AG04450 (cell line): ENCODE data around the gene KRTAP5-5. TPM values are rescaled to one million over a fixed set of nuclear protein-coding genes. Genes with fewer than 3 reads are reported as not detected.

Experiments used
- CTCF ChIA-PET: fragments of 300-600, 350-600 bp; formaldehyde crosslinking; extraction: SDS; loops from one replicate; lab custom pipeline; 2022; ENCODE audit warnings: antibody characterized with exemption, inconsistent platforms; lab: Charles Lee
- POLR2A ChIA-PET: fragments of 350-600 bp; formaldehyde crosslinking; extraction: SDS; loops from one replicate; lab custom pipeline; 2021; ENCODE audit warnings: antibody characterized with exemption, inconsistent platforms; lab: Yijun Ruan, JAX
- DNase-seq: peaks from one replicate; pipeline ENCODE4 v3.0.0-alpha.2; 2011; ENCODE audit warnings: low read depth, low spot score
- H3K27ac ChIP-seq: one replicate; pipeline ENCODE4 v1.5.1; 2012; ENCODE audit warnings: low read depth, low read length, control low read depth
- H3K27me3 ChIP-seq: one replicate; pipeline ENCODE4 v1.6.0; 2012; ENCODE audit warnings: low read length; ENCODE audit not compliant: control insufficient read depth, insufficient read depth
- H3K4me3 ChIP-seq: 2 replicates; pipeline ENCODE4 v1.5.1; 2011; ENCODE audit warnings: mild to moderate bottlenecking, low read depth, low read length, control low read depth
- H3K9me3 ChIP-seq: 2 replicates; pipeline ENCODE4 v1.5.1; 2012; ENCODE audit warnings: low read length; ENCODE audit not compliant: control insufficient read depth, insufficient read depth
- CTCF ChIP-seq: IDR thresholded peaks from 2 replicates; pipeline ENCODE4 v1.5.1; 2011; ENCODE audit warnings: low read depth, low read length, control low read depth, inconsistent platforms
- polyA plus RNA-seq: library from polyadenylated mRNA; depleted of rRNA; stranded (reverse); fragments of >200 nt; gene quantifications from 2 replicates; pipeline ENCODE4 v1.2.3, GENCODE V29; 2011

KRTAP5-5 gene
- polyA plus RNA-seq, 1 experiment, result not detected

- CTCF ChIA-PET, result interaction anchor here (2.2 to 2.6 kb wide), 2 partner anchors 18 to 23 kb away, joined by 8 to 9 read pairs; no protein-coding TSS in a partner anchor
- POLR2A ChIA-PET, result no interaction called here
- no peak overlapping the region for H3K4me3 ChIP-seq
- peaks cover 45% of the 10 kb centered on the region for H3K27me3 ChIP-seq
- no peak for DNase-seq
- no peaks in the 10 kb centered on the region; the same call in 1 of the 2 replicates for H3K9me3 ChIP-seq
- no peak for TF ChIP-seq CTCF
- H3K27ac ChIP-seq, result no peak overlapping the region
Observed at GRCh38 chr11:1670905-1671371, 41.4 kb downstream of the KRTAP5-5 start.

GRCh38 chr11:1671658-1672057 lies 42.1 kb downstream of the KRTAP5-5 start:
- H3K4me3 ChIP-seq, result no peak overlapping the region
- no peak overlapping the region for H3K27ac ChIP-seq
- no peaks in the 10 kb centered on the region; the same call in 1 of the 2 replicates for H3K9me3 ChIP-seq
- no peak for DNase-seq
- TF ChIP-seq CTCF, result no peak
- peaks cover 46% of the 10 kb centered on the region for H3K27me3 ChIP-seq
- ChIA-PET CTCF (interaction anchor here (2.2 to 2.6 kb wide), 2 partner anchors 19 to 22 kb away, joined by 8 to 9 read pairs; no protein-coding TSS in a partner anchor), POLR2A (no interaction called here)

GRCh38 chr11:1672613-1673350 lies 43.2 kb downstream of the KRTAP5-5 start:
- no peak for DNase-seq
- Histone ChIP-seq H3K9me3 (no peaks in the 10 kb centered on the region; the same call in 1 of the 2 replicates), H3K27ac (no peak overlapping the region), H3K27me3 (peaks cover 48% of the 10 kb centered on the region), H3K4me3 (no peak overlapping the region)
- ChIA-PET POLR2A (no interaction called here), CTCF (interaction anchor here (2.2 to 3.7 kb wide), 3 partner anchors 20 to 21 kb away, joined by 8 to 20 read pairs (median 9); no protein-coding TSS in a partner anchor)
- TF ChIP-seq CTCF, result no peak

GRCh38 chr11:1673446-1674172 lies 44.0 kb downstream of the KRTAP5-5 start:
- ChIA-PET POLR2A (no interaction called here), CTCF (interaction anchor here (2.6 to 3.7 kb wide), 2 partner anchors 20 to 21 kb away, joined by 9 to 20 read pairs; no protein-coding TSS in a partner anchor)
- no peak for TF ChIP-seq CTCF

More at GRCh38 chr11:1673446-1674172, 44.0 kb downstream of the KRTAP5-5 start:
- H3K9me3 ChIP-seq, result no peaks in the 10 kb centered on the region; the same call in 1 of the 2 replicates
- H3K4me3 ChIP-seq, result no peak overlapping the region
- H3K27ac ChIP-seq, result no peak overlapping the region
- no peak for DNase-seq
- peaks cover 41% of the 10 kb centered on the region for H3K27me3 ChIP-seq
